ENCODE data around the gene TRIM25.

The TRIM25 gene

GRCh38 chr17:56842577-56842976 lies 71.3 kb downstream of the TRIM25 start:
- H3K4me1 Mint-ChIP-seq (ENCODE audit: low read depth) = peaks cover 22% of the 10 kb centered on the region
- H3K4me3 Mint-ChIP-seq = no peak overlapping the region
- no peaks in the 10 kb centered on the region for H3K9me3 Mint-ChIP-seq
- H3K27ac Mint-ChIP-seq = no peak overlapping the region
- peaks cover 76% of the 10 kb centered on the region for H3K36me3 Mint-ChIP-seq (ENCODE audit: low read depth)
- DNase-seq = no peak
- H3K27me3 Mint-ChIP-seq = no peaks in the 10 kb centered on the region

- no peak for DNase-seq
- H3K9me3 Mint-ChIP-seq = no peaks in the 10 kb centered on the region
- H3K4me1 Mint-ChIP-seq (ENCODE audit: low read depth) = peaks cover 46% of the 10 kb centered on the region
- peak overlapping the region; percentile 42 for H3K4me3 Mint-ChIP-seq
- peaks cover 75% of the 10 kb centered on the region for H3K36me3 Mint-ChIP-seq (ENCODE audit: low read depth)
- no peaks in the 10 kb centered on the region for H3K27me3 Mint-ChIP-seq
- peak overlapping the region; percentile 37 for H3K27ac Mint-ChIP-seq
Observed at GRCh38 chr17:56838687-56839086, 75.2 kb downstream of the TRIM25 start.

Data from activated T-cell treated with anti-CD3 and anti-CD28 coated beads, Interleukin-2, amount 50 U/mL, for 24 hours (primary cell).